ENCODE data around the gene TTC34.
"Not testable (repeated sequence)": the region's sequence is repeated elsewhere in the genome, so short reads cannot be mapped to it uniquely, and the experiment has no call there.

Gene TTC34

DNA sequence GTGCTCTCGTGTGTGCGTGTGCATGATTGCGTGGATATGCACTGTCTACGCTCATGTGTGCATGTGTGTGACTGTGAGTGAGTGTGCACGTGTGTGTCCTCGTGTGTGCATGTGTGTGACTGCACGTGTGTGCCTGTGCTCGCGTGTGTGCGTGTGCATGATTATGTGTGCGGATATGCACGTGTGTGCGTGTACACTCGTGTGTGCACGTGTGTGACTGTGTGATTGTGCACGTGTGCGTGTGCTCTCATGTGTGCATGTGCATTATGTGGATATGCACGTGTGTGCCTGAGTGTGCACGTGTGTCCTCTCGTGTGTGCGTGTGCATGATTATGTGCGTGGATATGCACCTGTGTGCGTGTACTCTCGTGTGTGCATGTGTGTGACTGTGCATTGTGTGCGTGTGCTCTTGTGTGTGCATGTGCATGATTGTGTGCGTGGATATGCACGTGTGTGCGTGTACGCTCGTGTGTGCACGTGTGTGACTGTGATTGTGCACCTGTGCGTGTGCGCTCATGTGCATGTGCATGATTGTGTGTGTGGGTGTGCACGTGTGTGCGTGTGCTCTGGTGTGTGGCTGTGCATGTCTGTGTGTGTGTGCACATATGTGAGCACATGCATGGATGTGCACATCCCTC, 170.9 kb downstream of the TTC34 start:
- H3K4me3 ChIP-seq (ENCODE audit: low read depth, low read length), result no peak overlapping the region

DNA sequence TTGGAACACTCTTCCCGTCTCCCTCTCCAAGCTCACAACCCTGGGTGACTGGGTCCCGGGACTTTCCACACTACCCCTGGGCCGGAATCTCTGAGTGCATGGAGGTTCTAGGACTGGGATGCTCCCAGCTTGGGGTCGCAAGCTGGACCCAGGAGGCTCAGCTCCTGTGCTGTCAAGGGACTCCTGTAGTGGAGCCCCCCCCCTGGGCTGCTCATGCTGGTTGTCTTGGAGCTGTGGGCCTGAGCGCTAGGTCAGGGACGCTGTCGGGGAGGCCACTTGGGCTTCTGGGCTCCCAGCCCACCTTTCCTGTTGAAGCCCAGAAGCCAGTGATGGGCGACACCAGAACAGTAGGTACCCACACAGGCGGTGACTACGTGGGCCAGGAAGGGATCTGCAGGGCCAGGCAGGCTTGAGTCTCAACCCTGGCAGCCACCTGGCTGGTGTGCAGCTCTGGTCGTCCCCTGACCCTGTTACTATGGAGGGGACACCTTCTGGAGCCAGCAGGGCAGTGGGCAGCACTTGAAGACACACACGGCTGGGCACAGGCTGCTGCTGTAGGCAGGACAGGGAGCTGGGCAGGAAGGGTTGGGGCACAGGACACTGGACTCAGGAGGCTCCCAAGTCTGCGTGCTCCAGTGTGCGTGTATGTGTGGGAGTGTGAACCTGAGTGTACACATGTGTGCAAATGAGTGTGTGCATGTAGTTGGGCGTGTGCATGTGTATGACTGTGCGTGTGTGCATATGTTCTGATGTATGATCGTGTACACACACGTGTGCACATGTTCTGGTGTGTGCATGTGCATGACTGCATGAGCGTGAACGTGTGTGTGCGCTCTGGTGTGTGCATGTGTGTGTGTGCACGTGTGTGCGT, 171.6 kb downstream of the TTC34 start:
- no peak overlapping the region for H3K4me3 ChIP-seq (ENCODE audit: low read depth, low read length)

DNA sequence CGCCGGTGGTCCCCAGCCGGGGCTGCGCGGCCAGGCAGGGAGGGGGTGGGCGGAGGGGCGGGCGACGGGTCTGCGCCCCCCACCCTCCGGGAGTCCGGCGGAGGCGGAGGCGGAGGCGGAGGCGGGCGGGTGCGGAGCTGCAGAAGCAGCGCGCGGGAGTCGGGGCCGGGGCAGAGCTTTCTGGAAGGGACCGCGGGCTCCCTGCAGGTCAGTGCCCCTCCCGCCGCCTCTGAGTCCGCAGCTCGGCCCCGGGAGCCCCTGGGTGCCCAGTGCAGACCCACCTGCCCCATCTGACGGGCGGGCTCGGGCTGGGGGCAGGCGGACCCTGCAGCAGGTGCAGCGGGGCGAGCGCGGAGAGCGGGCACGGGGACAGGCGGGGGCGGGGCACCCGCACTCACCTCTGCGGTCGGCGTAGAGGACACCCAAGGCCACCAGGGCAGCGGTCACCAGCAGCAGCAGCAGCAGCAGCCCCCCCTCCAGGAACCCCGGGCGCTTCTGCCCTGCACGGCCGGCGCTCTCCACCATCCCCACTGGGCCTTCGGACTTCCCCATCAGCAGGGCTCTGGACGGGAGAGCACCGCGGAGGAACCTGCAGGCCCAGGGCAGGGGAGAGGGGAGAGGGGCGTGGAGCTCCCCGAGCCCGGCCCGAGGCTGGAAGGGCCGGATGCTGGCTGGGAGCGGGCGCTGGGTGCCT, 172.4 kb downstream of the TTC34 start:
- H3K4me3 ChIP-seq (ENCODE audit: low read depth, low read length), result peak overlapping the region; percentile 27

DNA sequence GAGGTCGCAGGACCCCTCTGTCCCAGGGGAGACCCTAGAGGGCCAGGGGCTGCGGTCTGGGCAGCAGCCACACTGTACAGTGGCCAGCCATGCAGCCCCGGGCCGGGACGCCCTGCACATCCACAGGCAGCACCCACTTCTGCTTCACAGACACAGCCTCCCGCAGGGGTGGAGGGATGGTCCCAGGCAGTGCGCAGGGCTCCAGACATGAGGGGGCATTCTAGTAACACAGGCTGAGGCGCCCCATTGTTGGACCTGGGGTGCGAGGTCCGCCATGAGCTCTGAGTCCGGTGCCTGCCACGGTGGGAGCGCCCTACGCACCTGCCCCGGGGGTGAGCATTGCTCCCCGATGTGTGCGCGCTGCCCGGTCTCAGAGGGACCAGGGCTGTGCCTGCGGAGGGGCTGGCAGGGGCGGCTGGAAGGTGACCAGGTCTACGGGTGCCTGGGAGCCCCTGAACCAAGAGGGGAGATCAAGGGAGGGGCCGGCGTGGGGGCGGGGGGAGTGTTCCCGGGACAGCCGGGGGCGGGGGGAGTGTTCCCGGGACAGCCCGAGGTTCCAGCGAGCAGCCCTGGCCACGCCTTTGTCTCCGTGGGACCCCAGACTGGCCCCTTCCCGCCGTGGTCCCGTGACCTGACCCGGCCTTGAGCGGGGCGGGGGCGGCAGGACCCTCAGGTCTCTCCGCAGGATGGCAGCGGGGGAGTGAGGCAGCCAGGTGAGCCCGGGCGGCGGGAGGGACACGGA, 173.1 kb downstream of the TTC34 start:
- peak overlapping the region; percentile 27 for H3K4me3 ChIP-seq (ENCODE audit: low read depth, low read length)

DNA sequence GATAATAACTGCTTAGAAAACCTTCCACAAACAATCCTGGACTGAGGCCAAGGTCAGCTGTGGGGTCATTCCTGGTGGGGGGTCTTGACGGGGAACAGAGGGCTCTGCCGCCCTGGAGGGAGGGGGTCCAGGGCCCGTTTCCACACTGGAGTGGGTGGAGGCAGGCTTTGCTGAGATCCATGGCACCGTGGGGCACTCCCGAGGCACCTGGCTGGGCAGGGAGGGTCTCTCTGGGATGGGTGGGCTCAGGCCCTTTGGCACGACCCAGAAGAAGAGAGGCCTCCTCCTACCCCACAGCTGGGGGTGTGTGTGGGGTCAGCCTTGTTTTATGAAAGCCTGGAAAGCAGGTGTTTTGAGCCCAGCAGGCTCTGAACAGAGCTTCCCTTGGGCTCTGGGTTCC, 173.7 kb downstream of the TTC34 start:
- H3K4me3 ChIP-seq (ENCODE audit: low read depth, low read length), result no peak overlapping the region

DNA sequence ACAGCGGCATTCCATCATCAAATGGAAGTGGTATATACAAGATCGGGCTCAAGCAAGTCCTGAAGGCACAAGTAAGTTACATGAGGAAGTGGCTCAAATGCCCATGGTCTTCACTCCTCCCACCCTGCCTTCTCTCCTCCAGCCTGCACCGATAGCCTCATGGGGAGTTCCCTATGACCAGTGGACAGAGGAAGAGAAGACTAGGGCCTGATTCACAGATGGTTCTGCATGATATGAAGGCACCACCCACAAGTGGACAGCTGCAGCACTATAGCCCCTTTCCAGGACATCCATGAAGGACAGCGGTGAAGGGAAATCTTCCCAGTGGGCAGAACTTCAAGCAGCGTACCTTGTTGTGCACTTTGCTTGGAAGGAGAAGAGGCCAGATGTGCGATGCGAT, 175.7 kb downstream of the TTC34 start:
- H3K4me3 ChIP-seq (ENCODE audit: low read depth, low read length), result not testable (repeated sequence)

DNA sequence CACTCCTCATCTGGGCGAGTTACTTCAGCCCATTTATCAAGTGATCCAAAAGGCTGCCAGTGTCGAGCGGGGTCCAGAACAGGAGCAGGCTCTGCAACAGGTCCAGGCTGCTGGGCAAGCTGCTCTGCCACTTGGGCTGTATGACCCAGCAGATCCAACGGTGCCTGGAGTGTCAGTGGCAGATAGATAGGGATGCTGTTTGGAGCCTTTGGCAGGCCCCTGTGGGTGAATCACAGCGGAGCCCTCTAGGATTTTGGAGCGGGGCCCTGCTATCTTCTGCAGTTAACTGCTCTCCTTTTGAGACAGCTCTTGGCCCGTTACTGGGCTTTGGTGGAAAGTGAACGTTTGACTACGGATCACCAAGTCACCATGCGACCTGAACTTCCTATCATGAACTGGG, 176.2 kb downstream of the TTC34 start:
- no peak overlapping the region for H3K4me3 ChIP-seq (ENCODE audit: low read depth, low read length)

DNA sequence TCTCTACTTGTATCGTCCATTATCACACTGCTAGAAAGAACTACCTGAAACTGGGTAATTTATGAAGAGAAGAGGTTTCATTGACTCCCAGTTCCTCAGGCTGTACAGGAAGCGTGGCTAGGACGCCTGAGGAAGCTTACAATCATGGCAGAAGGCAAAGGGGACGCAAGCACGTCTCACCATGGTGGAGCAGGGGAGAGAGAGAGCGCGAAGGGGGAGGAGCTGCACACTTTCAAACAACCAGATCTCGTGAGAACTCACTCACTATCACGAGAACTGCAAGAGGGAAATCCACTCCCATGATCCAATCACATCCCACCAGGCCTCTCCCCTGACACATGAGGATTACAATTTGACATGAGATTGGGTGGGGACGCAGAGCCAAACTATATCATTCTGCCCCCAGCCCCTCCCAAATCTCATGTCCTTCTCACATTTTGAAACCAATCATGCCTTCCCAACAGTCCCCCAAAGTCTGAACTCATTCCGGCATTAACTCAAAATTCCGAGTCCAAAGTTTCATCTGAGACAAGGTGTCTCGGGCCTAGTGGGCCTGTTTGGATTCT, 176.7 kb downstream of the TTC34 start:
- no peak overlapping the region for H3K4me3 ChIP-seq (ENCODE audit: low read depth, low read length)

DNA sequence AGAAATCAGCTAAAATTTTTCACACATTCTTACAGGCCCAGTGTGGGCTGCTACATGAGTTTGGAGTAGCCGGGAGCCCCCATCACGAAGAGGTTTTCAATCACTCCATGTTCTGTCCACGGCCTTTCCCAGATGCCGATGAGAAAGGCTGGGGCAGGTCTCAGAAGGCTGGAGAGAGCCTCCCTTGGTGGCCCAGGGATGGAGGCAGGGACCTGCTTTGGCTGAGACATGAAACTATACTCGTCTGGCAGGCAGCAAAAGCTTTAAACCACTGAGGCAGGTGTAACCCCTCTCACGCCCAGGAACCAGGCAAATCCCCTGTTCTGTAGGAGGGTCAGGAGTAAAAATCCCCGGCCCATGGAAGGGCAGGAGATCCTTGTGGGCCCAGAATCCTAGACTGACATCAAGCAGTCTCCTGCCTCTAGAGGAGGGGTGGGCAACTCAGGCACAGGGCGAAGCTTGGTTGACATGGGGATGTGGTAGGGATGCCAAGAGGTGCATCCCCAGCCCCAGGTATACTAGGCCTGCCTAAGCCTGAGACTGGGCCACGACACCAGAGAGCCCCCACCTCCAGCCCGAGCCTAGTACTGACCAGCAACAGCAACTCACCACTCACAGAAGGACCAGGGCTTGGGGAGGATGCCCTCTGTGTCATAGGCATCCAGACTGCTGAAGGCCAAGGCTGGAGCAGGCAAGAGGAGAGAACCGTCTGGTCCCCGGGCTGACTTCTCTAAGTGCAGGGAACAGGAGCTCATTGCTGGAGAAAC, 177.7 kb downstream of the TTC34 start:
- H3K4me3 ChIP-seq (ENCODE audit: low read depth, low read length), result no peak overlapping the region

DNA sequence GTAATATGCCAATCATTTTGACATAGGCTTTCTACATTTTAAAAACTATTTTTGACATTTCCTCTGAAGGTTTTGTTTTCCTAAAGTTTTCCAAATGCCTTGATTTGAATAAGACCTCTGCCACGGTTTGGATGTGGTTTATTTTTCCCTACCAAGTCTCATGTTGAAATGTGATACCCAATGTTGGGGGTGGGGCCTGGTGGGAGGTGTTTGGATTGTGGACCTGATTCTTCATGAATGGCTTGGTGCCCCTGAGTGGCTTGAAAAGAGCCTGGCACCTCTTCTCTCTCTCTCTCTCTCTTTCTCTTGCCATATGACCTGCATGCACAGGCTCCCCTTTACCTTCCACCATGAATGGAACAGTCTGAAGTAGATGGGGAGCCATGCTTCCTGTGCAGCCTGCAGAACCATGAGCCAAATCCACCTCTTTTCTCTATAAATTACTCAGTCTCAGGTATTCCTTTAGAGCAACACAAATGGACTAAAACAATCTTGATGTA, 183.5 kb downstream of the TTC34 start:
- no peak overlapping the region for H3K4me3 ChIP-seq (ENCODE audit: low read depth, low read length)

DNA sequence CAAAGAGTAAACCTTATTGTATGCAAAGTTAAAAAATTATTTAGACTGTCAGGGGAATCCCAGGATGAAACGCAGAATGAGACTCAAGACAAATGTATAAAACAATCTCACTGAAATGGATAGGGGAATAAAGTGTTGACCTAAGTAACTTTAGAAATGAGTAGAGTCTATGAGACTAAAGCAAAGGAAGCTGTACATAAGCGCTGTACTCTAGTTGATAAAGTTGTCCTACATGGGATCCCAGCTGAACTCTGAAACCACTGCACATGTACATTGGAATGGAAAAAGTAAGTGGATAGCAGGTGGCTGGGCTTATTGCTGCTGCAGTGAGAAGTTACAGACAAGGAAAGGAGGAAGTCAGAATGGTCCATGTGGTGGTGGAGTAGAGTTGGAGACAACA, 187.3 kb downstream of the TTC34 start:
- no peak overlapping the region for H3K4me3 ChIP-seq (ENCODE audit: low read depth, low read length)

DNA sequence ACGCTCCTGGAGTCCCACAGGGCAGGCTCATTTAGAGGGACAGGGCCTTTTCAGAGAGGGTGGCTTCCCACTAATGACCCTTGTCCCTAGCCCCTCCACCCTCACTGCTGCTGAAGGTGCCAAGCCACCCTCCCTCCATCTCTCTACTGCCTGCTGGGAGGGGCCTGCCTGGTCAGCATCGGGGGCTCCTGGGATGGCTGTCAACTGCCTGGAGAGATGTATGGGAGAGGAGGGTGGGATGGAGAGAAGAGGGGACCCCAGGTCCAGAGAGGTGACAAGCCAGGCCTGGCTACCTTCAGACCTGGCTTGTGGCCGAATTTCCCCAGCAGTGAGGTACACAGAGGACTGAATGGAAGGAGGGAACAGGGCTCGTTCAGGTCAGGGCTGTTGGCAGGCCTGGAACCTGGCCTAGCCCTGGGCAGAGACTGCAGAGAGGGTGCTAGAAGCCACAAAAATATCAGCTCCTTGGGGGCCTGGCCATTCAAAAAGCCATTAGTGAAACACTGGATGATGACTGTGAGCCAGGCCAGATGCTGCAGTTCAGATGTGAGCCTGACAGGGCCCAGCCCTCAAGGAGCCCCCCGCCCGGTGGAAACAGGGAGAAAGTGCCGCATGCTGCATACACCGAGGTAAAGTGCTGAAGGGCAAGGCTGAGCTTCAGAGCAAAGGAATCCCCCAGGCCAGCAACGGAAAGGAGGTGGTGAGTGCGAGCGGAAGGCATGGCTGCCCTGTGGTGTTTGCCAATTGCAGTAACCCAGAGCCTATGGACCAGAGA, 188.7 kb downstream of the TTC34 start:
- no peak overlapping the region for H3K4me3 ChIP-seq (ENCODE audit: low read depth, low read length)

DNA sequence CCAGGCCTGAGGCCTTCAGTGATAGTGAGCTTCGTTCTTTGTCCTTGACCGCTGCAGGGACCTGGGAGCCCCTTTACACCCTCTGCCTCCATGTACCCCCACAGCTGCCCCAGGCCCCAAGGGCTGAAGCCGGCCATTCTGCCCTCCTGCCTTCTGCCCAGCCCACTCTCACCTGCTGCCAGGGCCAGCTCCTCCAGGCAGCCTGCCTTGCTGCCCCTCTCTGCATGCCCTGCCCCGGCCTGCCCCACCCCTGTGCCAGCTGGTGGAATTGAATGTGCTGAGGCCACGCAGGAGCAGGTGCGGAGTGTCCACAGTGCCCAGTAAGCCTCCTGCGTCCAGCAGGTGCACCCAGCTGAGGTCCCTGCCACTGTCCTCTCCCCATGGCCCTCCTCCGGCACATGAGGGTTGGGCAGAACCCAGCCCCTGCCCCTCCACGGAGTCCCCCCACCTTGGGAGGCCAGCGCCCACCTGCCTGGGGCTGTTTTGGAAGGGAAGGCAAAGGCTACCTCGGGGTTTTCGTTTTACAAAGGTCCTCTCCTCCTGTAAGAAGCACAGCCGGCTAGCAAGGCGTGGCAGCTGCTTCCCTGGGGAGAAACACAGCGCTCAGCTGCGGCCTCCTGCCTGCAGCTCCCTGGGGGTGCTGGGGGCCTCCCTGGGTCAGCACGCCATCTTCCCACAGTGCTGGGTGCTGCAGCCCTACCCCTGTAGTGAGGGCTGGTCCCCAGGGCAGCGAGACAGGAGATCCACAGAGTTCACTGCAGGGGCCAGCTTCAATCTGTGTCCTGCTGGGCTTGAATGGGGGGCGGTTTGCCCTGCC, 189.7 kb downstream of the TTC34 start:
- H3K4me3 ChIP-seq (ENCODE audit: low read depth, low read length), result no peak overlapping the region

DNA sequence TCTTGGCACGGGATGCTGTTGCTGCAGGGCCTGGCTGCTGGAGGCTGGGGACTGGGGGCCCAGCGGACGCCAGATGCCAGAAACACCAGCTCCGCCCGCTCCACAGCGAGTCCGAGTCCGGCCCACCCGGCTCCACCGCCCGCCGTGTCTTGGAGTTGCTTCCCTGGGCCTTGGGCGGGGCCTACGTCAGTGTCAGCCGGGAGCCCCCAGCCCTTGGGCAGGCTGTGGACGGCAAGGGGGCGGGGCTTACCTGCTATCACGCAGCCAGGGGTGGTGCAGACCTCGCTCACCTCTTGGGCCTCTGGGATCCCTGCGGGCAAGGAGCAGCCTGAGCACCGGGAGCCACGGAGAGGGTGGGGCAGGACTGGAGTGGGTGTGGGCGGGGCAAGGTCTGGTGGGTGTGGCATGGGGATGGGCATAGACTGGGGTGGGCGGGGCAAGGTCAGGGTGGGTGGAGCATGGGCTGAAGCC, 190.4 kb downstream of the TTC34 start:
- H3K4me3 ChIP-seq (ENCODE audit: low read depth, low read length), result no peak overlapping the region

DNA sequence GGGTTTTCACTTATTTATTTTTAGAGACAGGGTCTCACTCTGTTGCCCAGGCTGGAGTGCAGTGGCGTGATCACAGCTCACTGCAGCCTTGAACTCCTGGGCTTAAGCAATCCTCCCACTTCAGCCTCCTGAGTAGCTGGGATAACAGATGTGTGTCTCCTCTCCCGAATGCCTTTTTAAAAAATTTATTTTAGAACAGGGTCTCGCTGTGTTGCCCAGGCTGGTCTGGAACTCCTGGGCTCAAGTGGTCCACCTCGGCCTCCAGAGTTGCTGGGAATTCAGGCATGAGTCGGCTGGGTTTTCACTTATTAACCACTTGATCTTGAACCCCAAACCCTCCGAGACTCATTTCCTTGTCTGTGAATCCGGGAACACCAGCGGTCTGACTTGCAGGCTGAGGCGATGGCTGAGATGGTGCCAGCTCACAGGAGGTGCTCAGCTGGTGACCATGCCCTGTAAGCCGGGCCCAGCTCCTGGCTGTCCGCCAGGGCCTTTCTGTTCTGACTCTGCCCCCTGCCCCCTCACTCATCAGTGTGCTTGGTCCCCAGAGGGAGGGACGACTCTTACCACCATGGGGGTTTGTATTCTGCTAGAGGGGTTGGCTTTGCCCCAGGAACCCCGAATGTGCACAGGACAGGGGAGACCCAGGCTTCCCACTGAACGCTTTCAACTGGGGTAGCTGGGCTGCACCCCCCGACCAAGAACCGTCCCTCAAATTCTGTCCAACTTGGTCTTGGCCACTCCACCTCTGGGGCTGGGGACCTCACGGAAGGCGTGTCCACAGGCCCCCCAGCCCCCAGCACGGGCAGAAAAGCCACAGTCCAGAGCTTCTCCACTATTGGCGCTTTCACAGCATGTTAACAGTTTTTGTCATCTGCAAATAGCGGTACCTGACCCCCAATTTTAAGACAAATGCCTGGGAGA, 191.2 kb downstream of the TTC34 start:
- no peak overlapping the region for H3K4me3 ChIP-seq (ENCODE audit: low read depth, low read length)

DNA sequence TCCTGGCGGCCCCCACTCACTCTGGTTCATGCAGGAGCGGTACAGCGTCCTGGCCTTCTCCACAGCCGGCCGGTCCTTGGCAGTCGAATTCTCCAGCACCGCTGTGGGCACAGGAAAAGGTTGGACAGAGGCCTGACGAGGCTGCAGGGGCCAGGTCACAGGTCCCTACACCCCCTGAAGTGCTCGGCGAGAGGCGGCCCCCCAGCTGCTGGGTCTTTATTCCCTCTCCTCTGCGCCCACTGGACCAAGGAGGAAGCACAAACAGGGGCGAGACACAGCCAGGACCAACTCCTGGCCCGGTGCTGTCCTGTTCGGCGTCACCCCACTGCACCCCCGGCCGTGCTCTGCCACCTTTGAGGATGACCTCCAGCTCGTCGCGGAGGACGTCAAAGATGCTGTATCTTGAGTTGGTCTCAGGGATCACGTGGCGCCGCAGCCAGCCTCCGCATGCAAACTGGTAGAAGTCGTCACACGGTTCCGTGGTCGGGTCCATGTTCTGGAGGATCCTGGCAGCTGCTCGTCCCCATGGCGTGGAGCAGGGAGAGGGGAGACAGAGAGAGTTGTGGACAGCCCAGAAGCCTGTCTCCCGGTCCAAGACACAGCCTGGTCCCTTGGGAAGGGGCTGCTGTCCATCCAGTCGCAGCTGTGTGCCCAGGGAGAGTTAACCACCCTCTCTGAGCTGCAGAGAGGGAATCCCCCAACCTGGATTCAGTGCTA, 192.0 kb downstream of the TTC34 start:
- H3K4me3 ChIP-seq (ENCODE audit: low read depth, low read length), result no peak overlapping the region
